ENCODE measurements around the gene C17orf58.
"Not testable (repeated sequence)": the region's sequence is repeated elsewhere in the genome, so short reads cannot be mapped to it uniquely, and the experiment has no call there.

The C17orf58 gene

DNA sequence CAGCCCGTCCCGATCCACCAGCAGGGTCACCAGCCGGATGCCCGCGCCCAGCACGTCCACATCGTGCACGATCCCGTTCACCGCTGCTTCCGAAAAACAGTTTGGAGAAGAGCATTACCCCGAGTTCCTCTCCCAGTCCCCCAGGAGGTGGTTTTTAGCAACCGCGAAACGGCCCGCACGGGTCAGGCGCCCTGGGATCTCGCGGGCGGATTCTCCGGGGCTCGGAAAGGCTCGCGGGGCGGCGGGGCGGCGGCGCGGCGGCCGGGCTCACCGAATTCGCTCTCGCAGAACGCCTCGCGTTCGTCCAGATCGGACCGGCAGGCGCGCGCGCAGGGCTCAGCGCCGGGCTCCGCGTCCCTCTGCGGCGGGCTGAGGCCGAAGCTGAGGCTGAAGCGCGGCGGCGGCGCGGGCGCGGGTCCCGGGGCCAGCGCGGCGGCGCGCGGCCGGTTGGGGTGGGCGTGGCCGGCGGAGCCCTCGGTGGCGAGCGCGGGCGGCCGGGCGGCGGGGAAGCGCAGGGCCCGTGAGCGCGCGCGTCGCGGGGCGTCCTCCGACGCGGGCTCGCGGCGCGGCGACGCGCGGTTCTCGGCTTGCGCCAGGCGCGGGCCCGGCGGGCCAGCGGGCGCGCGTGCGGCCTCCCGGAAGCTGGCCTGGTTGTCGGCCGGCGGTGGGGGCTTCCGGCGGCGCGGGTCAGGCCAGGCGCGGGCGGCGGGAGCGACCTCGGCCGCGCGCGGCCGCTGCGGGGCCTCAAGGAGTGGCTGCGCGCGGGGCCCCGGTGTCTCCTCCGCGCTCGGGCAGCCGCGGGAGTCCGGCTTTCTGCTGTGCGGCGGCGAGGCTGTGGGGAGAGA, 2.9 kb downstream of the C17orf58 start:
- DNase-seq (ENCODE audit: insufficient read length, low spot score) (peak; percentile 81), FAIRE-seq (no peak)
- peak; percentile 58 for TF ChIP-seq POLR2A (IDR thresholded peaks at IDR 0.05; ENCODE audit: low read depth, low read length)

- DNase-seq (ENCODE audit: insufficient read length, low spot score) (peak; percentile 61), FAIRE-seq (no peak)
- TF ChIP-seq POLR2A (IDR thresholded peaks at IDR 0.05; ENCODE audit: low read depth, low read length): no peak
Measured at GRCh38 chr17:67992548-67993152, 3.6 kb downstream of the C17orf58 start.

GRCh38 chr17:67990909-67991308, 5.4 kb downstream of the C17orf58 start:
- FAIRE-seq: no peak
- no peak for TF ChIP-seq POLR2A (IDR thresholded peaks at IDR 0.05; ENCODE audit: low read depth, low read length)
- DNase-seq (ENCODE audit: insufficient read length, low spot score): no peak

- FAIRE-seq: peak; percentile 30
- no peak for DNase-seq (ENCODE audit: insufficient read length, low spot score)
- TF ChIP-seq POLR2A (IDR thresholded peaks at IDR 0.05; ENCODE audit: low read depth, low read length): no peak
Measured at GRCh38 chr17:67983383-67983688, 12.9 kb downstream of the C17orf58 start.

- FAIRE-seq: no peak
- TF ChIP-seq POLR2A (IDR thresholded peaks at IDR 0.05; ENCODE audit: low read depth, low read length): no peak
Measured at GRCh38 chr17:67982686-67983382, 13.4 kb downstream of the C17orf58 start.

DNA sequence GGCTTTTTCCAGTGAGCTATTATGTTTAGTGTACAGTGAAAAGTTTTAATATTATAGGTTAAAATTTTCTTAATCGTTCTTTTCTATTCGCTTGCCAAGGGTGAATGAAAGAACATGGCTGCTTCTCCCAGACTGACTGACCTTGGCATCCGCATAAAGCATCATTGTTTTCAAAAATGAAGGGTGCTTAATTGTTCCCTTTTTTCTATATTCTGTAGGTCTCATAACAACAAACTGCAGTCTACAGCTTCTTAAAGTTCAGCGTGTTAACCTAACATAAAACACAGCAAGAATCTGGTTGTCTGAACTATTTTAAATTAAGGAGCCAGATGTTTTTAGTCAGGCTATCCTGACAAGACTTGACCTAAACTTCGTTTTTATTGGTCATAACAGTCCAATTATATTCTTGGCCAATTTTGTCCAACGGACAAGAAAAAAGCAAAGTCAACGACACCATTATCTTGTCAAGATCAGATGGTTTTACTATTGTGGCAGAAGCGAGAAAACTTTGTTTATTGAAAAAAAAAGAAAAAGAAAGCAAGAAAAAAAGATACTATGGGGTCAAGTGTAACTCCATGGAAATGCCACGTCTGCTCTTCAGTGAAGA, 14.1 kb downstream of the C17orf58 start:
- DNase-seq (ENCODE audit: insufficient read length, low spot score) (no peak), FAIRE-seq (no peak)
- no peak for TF ChIP-seq POLR2A (IDR thresholded peaks at IDR 0.05; ENCODE audit: low read depth, low read length)

More at GRCh38 chr17:67982686-67983382, 13.4 kb downstream of the C17orf58 start:
- no peak for DNase-seq (ENCODE audit: insufficient read length, low spot score)

DNA sequence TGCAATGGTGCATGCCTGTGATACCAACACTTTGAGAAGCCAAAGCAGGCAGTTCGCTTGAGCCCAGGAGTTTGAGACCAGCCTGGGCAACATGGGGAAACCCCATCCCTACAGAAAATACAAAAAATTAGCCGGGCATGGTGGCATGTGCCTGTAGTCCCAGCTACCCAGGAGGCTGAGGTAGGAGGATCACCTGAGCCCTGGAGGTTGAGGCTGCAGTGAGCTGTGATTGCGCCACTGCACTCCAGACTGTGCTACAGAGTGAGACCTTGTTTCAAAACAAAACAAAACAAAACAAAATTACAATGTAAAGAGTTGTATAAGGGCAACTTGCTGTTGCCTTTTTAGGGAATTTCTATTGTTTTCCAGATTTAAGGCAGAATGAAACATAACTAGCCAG, 15.4 kb downstream of the C17orf58 start:
- not testable (repeated sequence) for FAIRE-seq; DNase-seq (ENCODE audit: insufficient read length, low spot score)

- DNase-seq (ENCODE audit: insufficient read length, low spot score) (no peak), FAIRE-seq (no peak)
- no peak for TF ChIP-seq POLR2A (IDR thresholded peaks at IDR 0.05; ENCODE audit: low read depth, low read length)
Measured at GRCh38 chr17:67980456-67980855, 15.8 kb downstream of the C17orf58 start.

DNA sequence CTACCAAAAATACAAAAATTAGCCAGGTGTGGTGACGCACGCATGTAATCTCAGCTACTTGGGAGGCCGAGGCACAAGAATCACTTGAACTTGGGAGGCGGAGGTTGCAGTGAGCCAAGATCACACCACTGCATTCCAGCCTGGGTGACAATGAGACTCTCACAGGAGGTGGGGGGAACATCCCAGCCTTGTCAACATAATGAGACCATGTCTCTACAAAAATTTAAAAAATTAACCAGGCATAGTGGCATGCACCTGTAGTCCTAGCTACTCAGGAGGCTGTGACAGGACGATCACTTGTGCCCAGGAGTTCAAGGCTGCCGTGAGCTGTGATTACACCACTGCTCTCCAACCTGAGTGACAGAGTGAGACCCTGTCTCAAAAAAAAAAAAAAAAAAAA, 20.0 kb downstream of the C17orf58 start:
- not testable (repeated sequence) for FAIRE-seq; DNase-seq (ENCODE audit: insufficient read length, low spot score)

DNA sequence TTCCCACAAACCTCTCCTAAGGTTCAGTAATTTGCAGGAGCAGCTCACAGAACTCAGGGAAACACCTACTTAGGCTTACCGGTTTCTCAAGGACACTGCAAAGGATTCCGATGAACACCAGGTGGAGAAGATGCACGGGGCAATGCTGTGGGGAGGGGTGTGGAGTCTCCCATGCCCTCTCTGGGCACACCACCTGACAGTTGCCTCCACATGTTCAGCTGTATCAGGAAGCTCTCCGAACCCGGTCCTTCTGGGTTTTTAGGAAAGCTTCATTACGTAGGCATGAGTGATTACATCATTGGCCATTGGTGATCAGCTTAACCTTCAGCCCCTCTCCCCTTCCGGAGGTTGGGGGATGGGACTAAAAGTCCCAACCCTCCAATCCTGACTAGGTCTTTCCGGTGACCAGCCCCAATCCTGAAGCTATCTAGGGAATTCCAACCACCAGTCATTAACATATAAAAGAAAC, 21.6 kb downstream of the C17orf58 start:
- no peak for TF ChIP-seq POLR2A (IDR thresholded peaks at IDR 0.05; ENCODE audit: low read depth, low read length)
- FAIRE-seq (no peak), DNase-seq (ENCODE audit: insufficient read length, low spot score) (no peak)

GRCh38 chr17:67974185-67974584, 22.1 kb downstream of the C17orf58 start:
- FAIRE-seq (no peak), DNase-seq (ENCODE audit: insufficient read length, low spot score) (no peak)
- no peak for TF ChIP-seq POLR2A (IDR thresholded peaks at IDR 0.05; ENCODE audit: low read depth, low read length)

DNA sequence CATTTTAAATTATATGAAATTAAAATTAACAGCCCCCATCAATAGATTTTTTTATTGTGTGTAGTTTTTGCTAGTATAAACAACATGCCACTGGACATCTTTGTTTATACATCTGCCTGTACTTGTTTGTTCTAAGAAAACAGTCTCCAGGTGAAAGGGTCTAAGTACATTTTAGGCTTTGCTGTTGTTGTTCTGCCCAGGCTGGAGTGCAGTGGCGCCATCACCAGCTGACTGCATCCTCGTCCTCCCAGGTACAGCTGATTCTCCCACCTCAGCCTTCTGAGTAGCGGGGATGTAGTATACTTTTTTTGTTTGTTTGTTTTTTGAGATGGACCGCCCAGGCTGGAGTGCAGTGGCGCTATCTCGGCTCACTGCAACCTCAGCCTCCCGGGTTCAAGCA, 25.5 kb downstream of the C17orf58 start:
- DNase-seq (ENCODE audit: insufficient read length, low spot score) (no peak), FAIRE-seq (no peak)
- no peak for TF ChIP-seq POLR2A (IDR thresholded peaks at IDR 0.05; ENCODE audit: low read depth, low read length)

- not testable (repeated sequence) for DNase-seq (ENCODE audit: insufficient read length, low spot score)
- FAIRE-seq: peak; percentile 98
Measured at GRCh38 chr17:67963145-67963572, 33.1 kb downstream of the C17orf58 start.

- FAIRE-seq: not testable (repeated sequence)
Measured at GRCh38 chr17:67962156-67962555, 34.1 kb downstream of the C17orf58 start.

GRCh38 chr17:67960276-67960675, 36.0 kb downstream of the C17orf58 start:
- FAIRE-seq; DNase-seq (ENCODE audit: insufficient read length, low spot score): not testable (repeated sequence)

More at GRCh38 chr17:67962156-67962555, 34.1 kb downstream of the C17orf58 start:
- not testable (repeated sequence) for DNase-seq (ENCODE audit: insufficient read length, low spot score)
